ENCODE measurements around the gene PTPN20. TPM values are rescaled to one million over a fixed set of nuclear protein-coding genes. Genes with fewer than 3 reads are reported as not detected.
A peak's percentile ranks its signal among the peaks of the same experiment; 100 is the strongest.
"Not testable (repeated sequence)": the region's sequence is repeated elsewhere in the genome, so short reads cannot be mapped to it uniquely, and the experiment has no call there.

PTPN20 gene, protein sequence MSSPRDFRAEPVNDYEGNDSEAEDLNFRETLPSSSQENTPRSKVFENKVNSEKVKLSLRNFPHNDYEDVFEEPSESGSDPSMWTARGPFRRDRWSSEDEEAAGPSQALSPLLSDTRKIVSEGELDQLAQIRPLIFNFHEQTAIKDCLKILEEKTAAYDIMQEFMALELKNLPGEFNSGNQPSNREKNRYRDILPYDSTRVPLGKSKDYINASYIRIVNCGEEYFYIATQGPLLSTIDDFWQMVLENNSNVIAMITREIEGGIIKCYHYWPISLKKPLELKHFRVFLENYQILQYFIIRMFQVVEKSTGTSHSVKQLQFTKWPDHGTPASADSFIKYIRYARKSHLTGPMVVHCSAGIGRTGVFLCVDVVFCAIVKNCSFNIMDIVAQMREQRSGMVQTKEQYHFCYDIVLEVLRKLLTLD
- not detected for total RNA-seq

DNA sequence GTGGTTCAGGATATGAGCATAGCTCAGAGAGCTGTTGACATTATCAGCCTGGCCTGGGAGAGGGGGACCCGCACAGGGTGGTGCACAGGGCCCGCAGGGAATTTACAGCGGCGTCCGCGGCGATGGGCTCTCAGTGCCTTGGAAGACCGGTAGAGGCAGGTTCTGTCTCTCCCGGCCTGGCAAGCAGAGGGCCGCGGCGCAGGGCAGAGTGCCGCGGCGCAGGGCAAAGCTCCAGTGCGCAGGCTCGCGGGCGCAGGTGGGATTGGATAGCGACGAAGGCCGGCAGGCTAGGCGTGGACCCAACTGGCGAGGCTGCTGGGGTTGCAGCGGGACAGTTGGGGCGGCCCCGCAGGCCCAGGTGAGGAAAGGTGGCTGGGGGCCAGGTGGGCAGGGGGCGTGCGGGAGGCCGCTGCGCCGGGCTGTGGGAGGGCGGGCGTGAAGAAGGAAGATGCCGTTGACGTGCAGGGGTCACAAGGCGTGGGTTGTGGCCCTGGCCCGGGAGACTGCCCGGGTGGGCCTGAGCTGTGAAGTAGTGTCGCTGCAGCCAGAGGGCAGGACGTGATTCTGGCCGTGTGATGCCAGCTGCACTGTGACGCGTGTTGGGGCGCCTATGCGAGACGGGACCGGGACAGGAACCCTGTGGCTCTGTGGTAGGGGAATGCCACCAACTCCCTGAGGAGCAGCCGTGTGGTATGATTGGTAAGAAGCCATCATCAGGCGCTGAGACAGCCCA lies at the start of gene PTPN20:
PTPN20 (plus strand) TSS at position 285 of the 733 bp plus-strand sequence. CDS start 21,072 bp downstream, outside the sequence.
- H3K9me3 ChIP-seq; H3K27me3 ChIP-seq; H3K27ac ChIP-seq; intact Hi-C loops (cut with DNase I); H3K4me1 ChIP-seq; H3K36me3 ChIP-seq: not testable (repeated sequence)
- peak in 1 of 2 donors; percentile 53 for DNase-seq (ENCODE audit: low spot score in 2 of 2)
- peak within 1 kb of the TSS in 1 of 2 donors; percentile 51 for H3K4me3 ChIP-seq

DNA sequence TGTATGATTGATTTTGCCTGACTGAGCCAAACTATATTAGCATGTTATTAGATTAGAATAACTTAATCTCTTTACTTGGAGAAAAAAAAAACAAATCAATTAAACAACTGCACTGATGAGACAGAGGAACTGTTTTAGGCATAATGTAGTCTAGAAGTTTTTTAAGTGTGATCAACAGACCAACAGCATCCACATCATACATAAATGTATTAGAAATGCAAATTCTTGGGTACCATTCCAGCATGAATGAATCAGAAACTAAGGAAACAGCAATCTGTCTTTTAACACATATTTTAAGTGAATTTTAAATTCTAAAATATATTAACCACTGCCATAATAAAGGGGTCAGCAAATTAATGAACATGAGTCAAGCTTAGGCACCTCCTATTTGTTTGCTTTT lies 41.5 kb upstream of the PTPN20 start:
- H3K4me3 ChIP-seq; DNase-seq (ENCODE audit: low spot score in 2 of 2); intact Hi-C loops (cut with DNase I); H3K4me1 ChIP-seq; H3K27me3 ChIP-seq; H3K9me3 ChIP-seq; H3K36me3 ChIP-seq; H3K27ac ChIP-seq: not testable (repeated sequence)

- H3K4me3 ChIP-seq; H3K36me3 ChIP-seq; DNase-seq (ENCODE audit: low spot score in 2 of 2); intact Hi-C loops (cut with DNase I); H3K27me3 ChIP-seq; H3K4me1 ChIP-seq; H3K9me3 ChIP-seq; H3K27ac ChIP-seq: not testable (repeated sequence)
These were observed 39.6 kb upstream of the PTPN20 start for GRCh38 chr10:46871583-46871982.

DNA sequence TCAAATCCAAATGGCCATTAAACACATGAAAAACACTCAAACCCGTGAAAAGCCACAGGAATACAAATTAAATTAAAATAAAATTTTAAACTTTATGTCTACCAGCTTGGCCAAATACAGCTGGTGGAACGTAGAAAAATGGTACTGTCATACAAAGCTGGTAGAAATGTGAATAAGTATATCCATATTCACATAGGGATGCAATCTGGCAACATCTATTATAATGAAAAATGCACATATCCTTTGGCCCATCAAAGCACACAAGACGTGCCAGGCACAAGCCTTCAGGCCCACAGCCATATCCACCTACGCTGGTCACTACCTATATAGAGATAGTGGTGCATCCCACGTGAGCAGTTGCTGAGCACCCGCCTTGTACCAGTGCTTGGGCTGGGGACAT lies 35.9 kb upstream of the PTPN20 start:
- H3K27ac ChIP-seq; H3K36me3 ChIP-seq; H3K4me3 ChIP-seq; H3K9me3 ChIP-seq; H3K27me3 ChIP-seq; DNase-seq (ENCODE audit: low spot score in 2 of 2); H3K4me1 ChIP-seq; intact Hi-C loops (cut with DNase I): not testable (repeated sequence)

DNA sequence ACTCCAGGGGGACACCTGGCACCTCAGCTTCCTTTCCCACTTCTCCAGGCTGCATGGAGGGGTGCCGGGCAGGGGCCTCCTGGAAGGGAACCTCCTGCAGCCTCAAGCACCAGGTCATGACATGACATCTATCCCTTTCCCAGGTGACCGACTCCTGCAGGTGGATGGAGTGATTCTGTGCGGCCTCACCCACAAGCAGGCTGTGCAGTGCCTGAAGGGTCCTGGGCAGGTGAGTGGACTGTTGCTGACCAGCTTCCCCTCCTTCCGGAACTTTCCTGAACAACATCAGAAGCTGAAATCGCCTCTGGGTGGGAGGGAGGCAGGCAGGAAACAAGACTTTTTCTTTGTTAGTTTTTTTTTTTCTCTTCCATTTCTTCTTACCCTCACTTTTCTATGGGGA lies 34.5 kb upstream of the PTPN20 start:
- not testable (repeated sequence) for H3K27ac ChIP-seq

GRCh38 chr10:46878761-46879160 lies 32.5 kb upstream of the PTPN20 start:
- H3K27ac ChIP-seq; H3K27me3 ChIP-seq; intact Hi-C loops (cut with DNase I); H3K4me1 ChIP-seq; H3K4me3 ChIP-seq; DNase-seq (ENCODE audit: low spot score in 2 of 2); H3K9me3 ChIP-seq; H3K36me3 ChIP-seq: not testable (repeated sequence)

More for the DNA sequence above, 34.5 kb upstream of the PTPN20 start:
- H3K36me3 ChIP-seq; H3K4me3 ChIP-seq; intact Hi-C loops (cut with DNase I); H3K27me3 ChIP-seq; DNase-seq (ENCODE audit: low spot score in 2 of 2); H3K4me1 ChIP-seq; H3K9me3 ChIP-seq: not testable (repeated sequence)

DNA sequence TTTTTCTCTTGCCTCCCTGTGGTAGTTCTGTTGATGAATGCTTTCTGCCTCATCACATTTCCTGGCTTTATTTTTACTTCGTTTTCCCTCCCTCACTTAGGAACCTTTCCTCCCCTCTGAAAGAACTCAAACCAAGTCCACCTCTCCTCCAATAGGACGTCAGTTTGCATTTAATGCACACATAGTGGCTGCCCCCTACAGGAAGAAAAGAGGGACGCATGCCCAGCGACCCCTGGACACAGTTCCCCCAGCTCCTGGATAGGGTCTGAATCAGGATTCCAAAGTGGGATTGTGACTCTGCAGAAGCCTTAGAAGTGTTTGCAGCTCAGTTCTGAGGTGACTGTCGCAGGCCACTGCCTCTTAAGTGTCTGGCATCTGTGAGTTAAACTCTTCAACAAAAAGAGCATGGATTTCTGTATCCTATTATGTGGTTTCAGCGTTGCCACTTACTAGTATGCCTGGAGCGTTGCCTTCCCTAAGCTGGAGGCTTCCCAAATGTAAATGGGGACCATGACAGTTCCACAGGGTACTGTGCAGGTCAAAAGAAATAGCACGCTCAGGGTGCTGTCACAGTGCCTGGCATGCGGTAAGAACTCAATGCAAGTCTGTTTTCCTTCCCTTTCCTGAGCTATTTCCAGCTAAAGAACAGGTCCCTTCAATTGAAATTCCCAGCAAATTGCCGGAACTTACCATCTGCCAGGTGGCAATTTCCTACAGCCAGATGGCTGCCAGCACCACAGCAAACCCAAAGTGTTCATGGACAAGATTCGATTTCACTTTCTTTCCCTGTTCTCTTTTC lies 20.2 kb upstream of the PTPN20 start:
- H3K27me3 ChIP-seq; H3K27ac ChIP-seq; DNase-seq (ENCODE audit: low spot score in 2 of 2); H3K4me3 ChIP-seq; intact Hi-C loops (cut with DNase I); H3K36me3 ChIP-seq; H3K4me1 ChIP-seq; H3K9me3 ChIP-seq: not testable (repeated sequence)

DNA sequence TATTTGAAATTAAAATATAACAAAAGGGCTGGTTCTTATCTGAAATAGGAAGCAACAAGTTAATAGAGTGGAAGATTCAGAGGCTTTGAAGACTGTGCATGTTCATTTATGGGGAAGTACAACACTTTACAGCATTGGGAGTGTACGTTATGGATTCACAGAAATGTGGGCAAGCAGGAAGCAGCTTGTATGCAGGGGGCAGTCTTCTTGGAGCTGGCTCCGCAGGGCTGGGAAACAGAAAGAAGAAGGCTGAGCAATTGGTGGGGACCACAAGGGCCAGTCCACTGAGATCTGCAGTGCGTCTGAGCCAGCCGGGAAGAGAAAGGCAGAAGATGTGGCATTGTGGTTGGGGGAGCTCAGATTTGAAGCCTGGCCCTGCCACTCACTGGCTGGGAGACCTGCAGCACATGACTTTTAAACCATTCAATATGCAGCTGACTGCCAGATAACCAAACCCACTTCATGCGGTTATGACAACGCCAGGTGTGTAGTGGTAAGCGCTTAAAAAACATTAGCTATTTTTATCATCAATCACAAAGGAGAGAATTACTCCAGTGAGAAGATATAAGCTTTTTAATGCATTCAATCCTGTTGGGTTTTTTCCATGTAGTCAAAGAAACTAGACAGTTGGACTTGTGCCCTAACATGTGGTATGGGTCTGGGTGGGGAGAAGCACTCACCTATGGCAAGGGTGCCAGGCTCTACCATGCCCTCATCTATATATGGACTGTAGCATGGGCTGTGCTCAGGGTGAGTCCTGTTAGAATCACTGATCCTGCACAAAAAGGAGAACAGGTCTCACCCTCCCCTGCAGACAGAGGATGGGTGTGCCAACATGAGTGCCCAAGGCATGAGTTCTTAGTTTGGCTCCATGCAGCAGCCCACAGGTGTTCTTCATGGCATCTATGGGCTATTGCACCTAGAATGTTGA lies 14.2 kb upstream of the PTPN20 start:
- intact Hi-C loops (cut with DNase I); H3K9me3 ChIP-seq; DNase-seq (ENCODE audit: low spot score in 2 of 2); H3K4me3 ChIP-seq; H3K36me3 ChIP-seq; H3K27ac ChIP-seq; H3K27me3 ChIP-seq; H3K4me1 ChIP-seq: not testable (repeated sequence)

DNA sequence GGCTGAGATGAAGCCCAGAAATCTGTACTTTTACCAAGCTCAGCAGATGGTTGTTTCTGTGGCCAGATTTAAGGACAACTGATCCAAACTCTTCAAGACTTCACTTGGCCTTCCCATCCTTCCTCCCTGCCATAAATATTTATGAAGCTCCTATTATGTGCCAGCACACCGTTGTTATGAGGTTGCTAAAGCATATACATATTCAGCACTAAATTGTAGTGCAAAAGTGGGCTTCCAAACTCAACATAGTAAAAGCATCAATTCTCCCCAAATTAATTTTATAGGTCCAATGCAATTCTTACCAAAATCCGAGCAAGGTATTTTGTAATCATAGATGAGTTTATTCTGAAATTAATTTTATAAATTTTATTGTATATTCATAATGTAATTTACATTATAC lies 10.0 kb upstream of the PTPN20 start:
- H3K4me3 ChIP-seq; H3K27me3 ChIP-seq; H3K9me3 ChIP-seq; intact Hi-C loops (cut with DNase I); H3K4me1 ChIP-seq; DNase-seq (ENCODE audit: low spot score in 2 of 2); H3K27ac ChIP-seq; H3K36me3 ChIP-seq: not testable (repeated sequence)

DNA sequence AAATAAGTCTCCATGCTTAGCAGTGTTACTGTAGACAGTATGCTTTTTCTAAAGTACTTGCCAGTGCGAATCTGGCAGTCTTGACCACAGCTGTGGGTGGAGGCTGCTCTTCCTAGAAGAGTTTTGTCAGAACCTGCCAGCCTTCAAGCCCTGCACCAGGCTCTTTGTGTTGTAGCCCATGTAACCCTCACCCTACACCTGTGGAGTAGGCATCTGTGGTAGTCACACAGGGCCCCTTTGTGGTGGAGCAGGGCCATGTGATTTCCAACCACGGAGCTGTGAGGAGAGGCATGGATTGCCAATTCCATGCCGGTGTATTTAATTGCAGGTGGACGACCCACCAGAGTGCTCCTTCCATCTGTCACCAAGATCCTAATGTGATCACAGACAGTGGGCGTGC lies 7.4 kb upstream of the PTPN20 start:
- H3K27me3 ChIP-seq; H3K27ac ChIP-seq; H3K4me3 ChIP-seq; intact Hi-C loops (cut with DNase I); H3K36me3 ChIP-seq; H3K9me3 ChIP-seq; H3K4me1 ChIP-seq; DNase-seq (ENCODE audit: low spot score in 2 of 2): not testable (repeated sequence)

- DNase-seq (ENCODE audit: low spot score in 2 of 2); intact Hi-C loops (cut with DNase I); H3K27me3 ChIP-seq; H3K4me3 ChIP-seq; H3K27ac ChIP-seq; H3K9me3 ChIP-seq; H3K4me1 ChIP-seq; H3K36me3 ChIP-seq: not testable (repeated sequence)
These were observed 4.9 kb upstream of the PTPN20 start for GRCh38 chr10:46906359-46906758.

- intact Hi-C loops (cut with DNase I) = not testable (repeated sequence)
These were observed 3.8 kb upstream of the PTPN20 start for GRCh38 chr10:46907185-46908117.

More at GRCh38 chr10:46907185-46908117, 3.8 kb upstream of the PTPN20 start:
- not testable (repeated sequence) for H3K9me3 ChIP-seq; H3K4me3 ChIP-seq; H3K36me3 ChIP-seq; H3K4me1 ChIP-seq; DNase-seq (ENCODE audit: low spot score in 2 of 2); H3K27me3 ChIP-seq; H3K27ac ChIP-seq

All from ascending aorta (tissue), 2 donors.